Natural killer cell (primary cell): ENCODE results near the gene SMARCB1. TPM values are rescaled to one million over a fixed set of nuclear protein-coding genes. Genes with fewer than 3 reads are reported as not detected.

ENCODE experiments used
- ATAC-seq, 3 donors: fragments of 150-1000 bp in 2 of 3; fragments of 200-7000 bp in 1 of 3; cut with Tn5 transposase; 1 replicate in 1 of 3; 2 replicates in 2 of 3; pipeline ENCODE4 v1.10.0; 2021; ENCODE audit warnings: mild to moderate bottlenecking in 2 of 3, moderate library complexity in 2 of 3
- DNase-seq, 2 donors: peaks; one replicate each; pipeline versions ENCODE4 v3.0.0 to v3.0.0-alpha.2; 2013 to 2021; ENCODE audit warnings: mixed read lengths in 1 of 2
- H3K27ac ChIP-seq: one replicate; pipeline ENCODE4 v1.5.1; 2013; ENCODE audit warnings: mild to moderate bottlenecking, low read length
- H3K27me3 ChIP-seq: one replicate; pipeline ENCODE4 v1.6.1; 2013; ENCODE audit warnings: low read length; ENCODE audit not compliant: control insufficient read depth, insufficient read depth
- H3K36me3 ChIP-seq: one replicate; pipeline ENCODE4 v1.6.1; 2013; ENCODE audit warnings: low read length; ENCODE audit not compliant: control insufficient read depth, insufficient read depth
- H3K4me1 ChIP-seq: one replicate; pipeline ENCODE4 v1.6.1; 2013; ENCODE audit warnings: low read length; ENCODE audit not compliant: control insufficient read depth, insufficient read depth
- H3K4me3 ChIP-seq: one replicate; pipeline ENCODE4 v1.5.1; 2013; ENCODE audit warnings: low read length
- H3K9me3 ChIP-seq: one replicate; pipeline ENCODE4 v1.6.1; 2013; ENCODE audit warnings: low read length; ENCODE audit not compliant: control insufficient read depth, insufficient read depth
- H3K27ac Mint-ChIP-seq, 2 donors: one replicate each; pipeline ENCODE4 v1.8.0; 2022; ENCODE audit warnings: mild to moderate bottlenecking in 2 of 2, mixed read lengths in 2 of 2, moderate library complexity in 1 of 2
- H3K27me3 Mint-ChIP-seq, 2 donors: one replicate each; pipeline ENCODE4 v1.8.0; 2022; ENCODE audit warnings: low read depth in 2 of 2, mixed read lengths in 2 of 2
- H3K36me3 Mint-ChIP-seq: one replicate; pipeline ENCODE4 v1.8.0; 2022; ENCODE audit warnings: mixed read lengths
- H3K4me1 Mint-ChIP-seq, 2 donors: one replicate each; pipeline ENCODE4 v1.8.0; 2022; ENCODE audit warnings: mixed read lengths in 2 of 2
- H3K4me3 Mint-ChIP-seq: one replicate; pipeline ENCODE4 v1.8.0; 2022; ENCODE audit warnings: mild to moderate bottlenecking, moderate library complexity, mixed read lengths
- H3K9me3 Mint-ChIP-seq, 2 donors: one replicate each; pipeline ENCODE4 v1.8.0; 2022; ENCODE audit warnings: mixed read lengths in 2 of 2
- WGBS: methylation state at CpG from one replicate; pipeline ENCODE4 v1.1.7; 2013; ENCODE audit warnings: missing lambda C conversion rate; ENCODE audit not compliant: insufficient coverage; 5-methylcytosine and 5-hydroxymethylcytosine counted together
- intact Hi-C: fragments of 100-400 bp; cut with micrococcal nuclease; formaldehyde crosslinking; loops from one replicate; pipeline ENCODE4 v1.14.2; 2022
- total RNA-seq, 4 donors: library from RNA; stranded (reverse); fragments of 120-200 nt in 1 of 4; gene quantifications; one replicate each; pipeline versions ENCODE4 v1.2.3 to v1.2.4, GENCODE V29; 2013 to 2022
- TF ChIP-seq, protein P1 (sequence below): fragments of 200-600 bp; IDR thresholded peaks from one replicate; pipeline ENCODE4 v1.8.0; 2022; ENCODE audit warnings: antibody characterized with exemption

SMARCB1 gene
- total RNA-seq, 3 donors from 2014 or later (not counting 1 experiment from before 2014, with no cell fraction given) = 56.3 to 76.9 (median 69.8) TPM

DNA sequence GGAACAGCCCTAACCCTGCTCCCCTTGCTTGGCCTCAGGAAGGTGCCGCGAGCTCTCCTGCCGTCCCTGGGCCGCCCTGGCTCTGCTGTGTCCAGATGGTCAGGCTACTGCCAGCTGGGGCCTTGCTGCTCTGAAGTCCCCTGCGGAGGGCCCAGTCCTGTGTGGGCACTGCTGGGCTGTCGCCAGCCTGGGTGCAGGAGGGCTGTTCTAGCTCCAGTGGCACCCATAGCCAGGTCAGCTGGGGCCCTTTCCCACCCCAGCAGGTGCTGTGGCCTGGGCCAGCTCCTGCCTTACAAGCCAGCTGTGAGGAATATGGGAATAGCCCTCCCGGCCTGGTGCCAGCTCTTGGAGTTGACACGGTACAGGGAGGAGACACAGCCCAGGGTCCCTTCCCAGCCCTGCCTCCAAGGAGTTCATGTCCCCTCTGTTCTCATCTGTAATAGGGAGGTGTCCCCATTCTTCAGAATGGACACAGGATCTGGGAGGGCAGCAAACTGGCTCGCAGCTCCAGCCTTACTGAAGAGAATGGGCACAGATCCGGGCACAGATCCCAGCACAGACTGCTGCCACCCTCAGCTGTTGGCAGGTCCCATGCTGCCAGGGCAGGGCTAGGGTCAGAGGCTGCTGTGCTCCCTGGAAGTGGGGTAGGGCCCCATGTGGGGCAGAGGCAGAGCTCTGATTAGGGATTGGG is 48.2 kb downstream of the SMARCB1 start:
- Mint-ChIP-seq H3K27ac (peak overlapping the region in 1 of 2 donors; percentile 62), H3K4me3 (no peak overlapping the region), H3K4me1 (peaks cover 20 to 26% of the 10 kb centered on the region in 2 donors), H3K27me3 (no peaks in the 10 kb centered on the region), H3K36me3 (no peaks in the 10 kb centered on the region), H3K9me3 (no peaks in the 10 kb centered on the region)
- Histone ChIP-seq H3K27me3 (no peaks in the 10 kb centered on the region), H3K4me1 (peaks cover 27% of the 10 kb centered on the region), H3K36me3 (peaks cover 41% of the 10 kb centered on the region), H3K4me3 (no peak overlapping the region), H3K27ac (no peak overlapping the region), H3K9me3 (no peaks in the 10 kb centered on the region)
- TF ChIP-seq, protein P1, sequence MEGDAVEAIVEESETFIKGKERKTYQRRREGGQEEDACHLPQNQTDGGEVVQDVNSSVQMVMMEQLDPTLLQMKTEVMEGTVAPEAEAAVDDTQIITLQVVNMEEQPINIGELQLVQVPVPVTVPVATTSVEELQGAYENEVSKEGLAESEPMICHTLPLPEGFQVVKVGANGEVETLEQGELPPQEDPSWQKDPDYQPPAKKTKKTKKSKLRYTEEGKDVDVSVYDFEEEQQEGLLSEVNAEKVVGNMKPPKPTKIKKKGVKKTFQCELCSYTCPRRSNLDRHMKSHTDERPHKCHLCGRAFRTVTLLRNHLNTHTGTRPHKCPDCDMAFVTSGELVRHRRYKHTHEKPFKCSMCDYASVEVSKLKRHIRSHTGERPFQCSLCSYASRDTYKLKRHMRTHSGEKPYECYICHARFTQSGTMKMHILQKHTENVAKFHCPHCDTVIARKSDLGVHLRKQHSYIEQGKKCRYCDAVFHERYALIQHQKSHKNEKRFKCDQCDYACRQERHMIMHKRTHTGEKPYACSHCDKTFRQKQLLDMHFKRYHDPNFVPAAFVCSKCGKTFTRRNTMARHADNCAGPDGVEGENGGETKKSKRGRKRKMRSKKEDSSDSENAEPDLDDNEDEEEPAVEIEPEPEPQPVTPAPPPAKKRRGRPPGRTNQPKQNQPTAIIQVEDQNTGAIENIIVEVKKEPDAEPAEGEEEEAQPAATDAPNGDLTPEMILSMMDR = no peak
- ATAC-seq (no peak), DNase-seq (no peak)
- intact Hi-C loops = no loop called here
- WGBS = 97% methylated on average over 10 of the region's 10 CpGs

DNA sequence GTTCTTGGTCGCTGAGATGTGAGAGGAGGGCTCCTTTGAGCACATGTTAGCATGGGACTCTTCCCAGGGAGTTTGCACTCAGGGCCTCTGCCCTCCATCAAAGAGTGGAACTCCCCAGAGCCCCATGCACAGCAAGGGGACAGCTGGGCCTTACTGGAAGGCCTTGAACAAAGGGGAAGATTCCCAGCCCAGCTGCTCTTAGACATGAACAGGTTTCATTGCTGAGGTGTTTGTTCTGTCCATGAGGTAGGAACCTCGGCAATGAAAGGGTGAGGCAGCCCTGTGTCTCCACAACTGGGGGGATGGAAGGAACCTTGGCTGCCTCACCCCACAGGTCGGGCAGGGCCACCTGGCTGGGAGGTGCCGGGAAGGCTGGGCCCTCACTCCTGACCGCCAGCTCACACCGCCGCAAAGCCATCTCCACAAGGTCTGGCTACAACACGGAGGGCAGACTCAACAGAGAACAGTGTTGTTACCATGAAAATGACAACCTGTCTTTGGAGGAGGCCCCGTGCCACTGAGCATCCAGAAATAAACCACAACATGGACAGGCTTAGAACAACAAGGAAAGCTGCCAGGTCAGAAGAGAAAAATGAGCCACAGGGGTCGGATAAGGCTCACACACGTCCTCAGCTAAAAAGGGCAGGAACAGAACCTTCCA is 48.8 kb downstream of the SMARCB1 start:
- Histone ChIP-seq H3K27ac (no peak overlapping the region), H3K4me1 (peaks cover 27% of the 10 kb centered on the region), H3K9me3 (no peaks in the 10 kb centered on the region), H3K4me3 (no peak overlapping the region), H3K27me3 (no peaks in the 10 kb centered on the region), H3K36me3 (peaks cover 37% of the 10 kb centered on the region)
- Mint-ChIP-seq H3K4me1 (peaks cover 20 to 22% of the 10 kb centered on the region in 2 donors), H3K27me3 (no peaks in the 10 kb centered on the region), H3K9me3 (no peaks in the 10 kb centered on the region), H3K4me3 (no peak overlapping the region), H3K27ac (peak overlapping the region in 1 of 2 donors; percentile 62), H3K36me3 (no peaks in the 10 kb centered on the region)
- 90% methylated on average over 11 of the region's 11 CpGs for WGBS
- intact Hi-C loops = no loop called here
- no peak for ATAC-seq
- TF ChIP-seq, protein P1 = no peak
- DNase-seq = no peak

DNA sequence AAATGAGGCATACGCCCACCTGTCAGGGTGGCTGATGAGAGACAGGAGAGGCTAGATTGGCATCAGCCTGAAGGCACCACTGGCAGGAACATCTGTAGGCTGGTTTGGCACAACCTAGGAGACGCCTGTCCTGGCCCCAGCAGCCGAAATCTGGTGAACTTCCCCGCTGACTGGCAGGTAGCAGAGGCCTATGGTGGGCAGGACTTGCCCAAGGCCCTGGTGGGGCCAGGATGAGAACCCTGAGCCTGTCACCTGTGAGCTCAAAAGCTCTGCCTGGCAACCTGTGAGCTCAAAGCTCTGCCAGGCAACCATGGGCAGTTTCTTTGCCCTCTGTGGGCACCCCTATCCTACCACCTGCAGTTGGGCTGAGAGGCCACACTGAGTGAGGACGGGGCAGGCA is 49.5 kb downstream of the SMARCB1 start:
- Mint-ChIP-seq H3K4me3 (no peak overlapping the region), H3K36me3 (no peaks in the 10 kb centered on the region), H3K27ac (peak overlapping the region in 1 of 2 donors; percentile 62), H3K9me3 (no peaks in the 10 kb centered on the region), H3K27me3 (no peaks in the 10 kb centered on the region), H3K4me1 (peaks cover 21 to 22% of the 10 kb centered on the region in 2 donors)
- H3K4me3 ChIP-seq = no peak overlapping the region
- H3K27ac ChIP-seq = no peak overlapping the region
- DNase-seq (no peak), ATAC-seq (no peak)
- no peaks in the 10 kb centered on the region for H3K27me3 ChIP-seq
- H3K36me3 ChIP-seq = peaks cover 33% of the 10 kb centered on the region
- 88% methylated on average over 5 of the region's 5 CpGs for WGBS
- H3K4me1 ChIP-seq = peaks cover 27% of the 10 kb centered on the region
- intact Hi-C loops = no loop called here
- H3K9me3 ChIP-seq = no peaks in the 10 kb centered on the region
- TF ChIP-seq, protein P1 = no peak
